Raji (cell line): ENCODE data around the gene CCL7.

ENCODE experiments used
- POLR2A ChIP-seq: IDR thresholded peaks from 2 replicates; pipeline ENCODE4 v1.6.1; 2011; ENCODE audit warnings: low read depth, low read length, control low read depth; ENCODE audit not compliant: insufficient read depth

The CCL7 gene

GRCh38 chr17:34299956-34300577 lies 30.0 kb downstream of the CCL7 start:
- TF ChIP-seq POLR2A = no peak

- no peak for TF ChIP-seq POLR2A
Observed at GRCh38 chr17:34300652-34301370, 30.8 kb downstream of the CCL7 start.

GRCh38 chr17:34301986-34302385 lies 32.0 kb downstream of the CCL7 start:
- TF ChIP-seq POLR2A = no peak

- no peak for TF ChIP-seq POLR2A
Observed at GRCh38 chr17:34302636-34303035, 32.6 kb downstream of the CCL7 start.

GRCh38 chr17:34303606-34304005 lies 33.6 kb downstream of the CCL7 start:
- TF ChIP-seq POLR2A = no peak

GRCh38 chr17:34305061-34305460 lies 35.0 kb downstream of the CCL7 start:
- TF ChIP-seq POLR2A = no peak

GRCh38 chr17:34305606-34306005 lies 35.6 kb downstream of the CCL7 start:
- no peak for TF ChIP-seq POLR2A

- TF ChIP-seq POLR2A = no peak
Observed at GRCh38 chr17:34306466-34306865, 36.4 kb downstream of the CCL7 start.

GRCh38 chr17:34307110-34307509 lies 37.1 kb downstream of the CCL7 start:
- no peak for TF ChIP-seq POLR2A

GRCh38 chr17:34308371-34308770 lies 38.4 kb downstream of the CCL7 start:
- no peak for TF ChIP-seq POLR2A

- no peak for TF ChIP-seq POLR2A
Observed at GRCh38 chr17:34311291-34311690, 41.3 kb downstream of the CCL7 start.

- TF ChIP-seq POLR2A = no peak
Observed at GRCh38 chr17:34312080-34312479, 42.1 kb downstream of the CCL7 start.

GRCh38 chr17:34313164-34313563 lies 43.1 kb downstream of the CCL7 start:
- no peak for TF ChIP-seq POLR2A

- TF ChIP-seq POLR2A = no peak
Observed at GRCh38 chr17:34314279-34314678, 44.3 kb downstream of the CCL7 start.

- no peak for TF ChIP-seq POLR2A
Observed at GRCh38 chr17:34318474-34318873, 48.5 kb downstream of the CCL7 start.

- no peak for TF ChIP-seq POLR2A
Observed at GRCh38 chr17:34319039-34319483, 49.0 kb downstream of the CCL7 start, which contains the start of gene CCL8. Gene CCL8, plus strand, starts transcription at chr17:34319435. Its CDS starts 67 bp downstream, at chr17:34319502.
